Stimulated activated CD8-positive, alpha-beta memory T cell treated with anti-CD3 and anti-CD28 coated beads, Interleukin-7, amount 100 ng/mL, for 4 hours (primary cell): Measurements from ENCODE around the gene HTT.
"Not testable (repeated sequence)": the region's sequence is repeated elsewhere in the genome, so short reads cannot be mapped to it uniquely, and the experiment has no call there.

Experiments
- DNase-seq, 2 donors: peaks; one replicate each; pipeline ENCODE4 v3.0.0-alpha.2; 2020; ENCODE audit warnings: low read depth in 2 of 2

The HTT gene

DNA sequence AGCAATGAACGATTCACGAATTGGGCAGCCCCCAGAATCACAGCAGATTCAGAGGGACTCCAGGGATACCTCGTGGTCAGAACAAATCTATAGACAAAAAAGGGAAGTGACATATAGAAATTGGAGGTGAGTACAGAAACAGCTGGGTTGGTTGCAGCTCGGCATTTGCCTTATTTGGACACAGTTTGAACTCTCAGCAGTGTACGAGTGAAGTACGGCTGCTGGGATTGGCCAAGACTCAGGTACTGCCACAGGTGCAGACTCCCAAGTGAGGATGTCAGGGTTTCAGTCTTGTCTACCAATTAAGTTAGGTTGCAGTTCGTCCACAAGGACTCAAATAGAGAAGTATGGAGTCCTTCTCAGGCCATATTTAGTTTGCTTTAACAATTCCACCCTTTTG, 28.3 kb upstream of the HTT start:
- no peak for DNase-seq

DNA sequence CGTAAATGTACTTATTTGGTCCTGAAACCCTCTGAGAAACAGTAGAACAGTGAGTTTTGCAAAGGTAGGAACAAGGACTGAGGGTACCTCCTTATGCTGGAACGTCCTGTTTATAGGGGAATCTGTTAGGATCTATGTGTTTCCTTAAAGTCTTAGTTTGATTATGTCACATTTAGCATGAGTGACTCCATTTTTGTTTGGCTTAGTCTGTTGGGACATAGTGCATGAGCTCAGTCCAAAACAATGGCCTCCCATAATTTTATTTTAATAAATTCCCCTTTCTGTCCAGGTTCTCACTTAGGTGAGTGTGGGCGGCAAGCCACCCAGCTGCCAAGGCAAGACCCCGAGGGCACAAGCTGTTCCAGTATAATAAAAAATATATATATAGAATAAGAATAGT, 27.9 kb upstream of the HTT start:
- no peak for DNase-seq

DNA sequence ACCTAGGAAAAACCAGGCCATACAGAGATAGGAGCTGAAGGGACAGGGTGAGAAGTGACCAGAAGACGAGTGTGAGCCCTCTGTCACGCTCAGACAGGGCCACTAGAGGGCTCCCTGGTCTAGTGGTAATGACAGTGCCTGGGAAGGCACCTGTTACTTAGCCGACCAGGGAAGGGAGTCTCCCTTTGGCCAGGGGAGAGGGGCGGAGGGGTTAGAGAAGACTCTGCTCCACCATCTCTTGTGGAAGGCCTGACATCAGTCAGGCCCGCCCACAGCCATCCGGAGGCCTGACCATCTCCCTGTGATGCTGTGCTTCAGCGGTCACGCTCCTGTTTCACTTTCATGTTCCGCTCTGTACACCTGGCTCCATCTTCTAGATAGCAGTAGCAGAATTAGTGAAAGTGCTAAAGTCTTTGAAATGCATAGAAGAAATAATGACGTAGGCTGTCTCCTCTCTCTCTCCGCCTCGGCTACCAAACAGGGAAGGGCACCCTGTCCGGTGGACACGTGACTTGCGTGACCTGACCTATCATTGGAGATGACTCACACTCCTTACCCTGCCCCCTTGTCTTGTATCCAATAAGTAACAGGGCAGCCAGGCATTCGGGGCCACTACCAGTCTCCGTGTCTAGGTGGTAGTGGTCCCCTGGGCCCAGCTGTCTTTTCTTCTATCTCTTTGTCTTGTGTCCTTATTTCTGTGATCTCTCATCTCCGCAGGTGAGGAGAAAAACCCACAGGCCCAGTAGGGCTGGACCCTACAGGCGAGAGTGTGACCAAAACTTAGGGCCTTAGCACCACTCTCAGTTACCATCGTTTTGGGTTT, 26.8 kb upstream of the HTT start:
- DNase-seq: peak; percentile 54 to 56

DNA sequence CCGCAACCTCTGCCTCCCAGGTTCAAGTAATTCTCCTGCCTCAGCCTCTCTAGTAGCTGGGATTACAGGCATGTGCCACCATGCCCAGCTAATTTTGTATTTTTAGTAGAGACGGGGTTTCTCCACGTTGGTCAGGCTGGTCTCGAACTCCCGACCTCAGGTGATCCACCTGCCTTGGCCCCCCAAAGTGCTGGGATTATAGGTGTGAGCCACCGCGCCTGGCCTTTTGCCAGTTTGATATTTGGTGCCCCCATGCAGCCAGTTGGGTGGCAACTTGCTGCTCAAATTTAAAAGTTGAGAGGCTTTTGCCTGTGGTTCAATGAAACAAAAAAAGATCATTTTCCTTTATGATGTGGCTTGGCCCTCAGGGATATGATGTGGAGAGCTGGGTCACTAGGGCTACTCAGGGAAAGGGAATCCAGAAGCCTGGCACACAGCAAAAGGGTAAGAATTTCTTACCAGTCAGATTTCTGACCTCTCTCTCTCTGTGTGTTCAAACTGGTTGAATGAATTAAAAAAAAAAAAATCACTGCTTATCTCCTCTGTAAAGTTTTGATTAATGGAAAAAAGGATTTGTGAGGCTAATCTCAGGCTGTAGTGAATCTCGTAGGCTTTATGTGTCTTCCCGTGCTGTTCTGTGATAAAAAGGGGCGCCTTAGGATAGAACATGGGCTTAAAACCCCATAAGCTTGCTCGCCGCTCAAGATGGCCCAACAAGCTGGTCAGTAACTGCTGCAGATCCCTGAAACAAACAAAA, 23.2 kb upstream of the HTT start:
- DNase-seq: not testable (repeated sequence)

DNA sequence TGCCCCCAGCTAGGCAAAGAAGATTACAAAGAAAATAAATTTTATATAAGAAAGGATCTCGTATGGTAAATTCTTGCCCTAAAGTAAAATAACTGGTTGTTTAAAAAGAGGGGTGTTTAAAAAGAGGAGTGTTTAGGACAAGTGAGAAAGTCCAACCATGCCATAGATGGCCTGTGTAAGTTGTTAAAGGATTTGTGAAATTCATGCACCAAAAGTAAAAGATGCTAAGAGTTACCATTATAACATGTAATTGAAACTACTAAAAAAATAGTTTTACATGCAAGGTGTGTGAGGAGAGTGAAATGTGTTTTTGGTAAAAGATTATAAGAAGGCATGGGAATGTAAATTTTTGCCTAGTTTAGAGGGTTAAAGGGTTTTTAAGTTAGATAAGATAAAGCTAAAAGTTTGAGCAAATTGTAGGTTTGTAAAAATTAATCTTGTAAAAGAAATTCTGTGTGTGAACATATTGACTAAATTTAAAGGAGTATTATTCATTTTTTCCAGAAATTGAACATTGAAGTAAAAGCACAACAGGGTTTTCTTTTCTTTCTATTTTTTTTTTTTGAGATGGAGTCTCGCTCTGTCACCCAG, 20.2 kb upstream of the HTT start:
- no peak for DNase-seq

DNA sequence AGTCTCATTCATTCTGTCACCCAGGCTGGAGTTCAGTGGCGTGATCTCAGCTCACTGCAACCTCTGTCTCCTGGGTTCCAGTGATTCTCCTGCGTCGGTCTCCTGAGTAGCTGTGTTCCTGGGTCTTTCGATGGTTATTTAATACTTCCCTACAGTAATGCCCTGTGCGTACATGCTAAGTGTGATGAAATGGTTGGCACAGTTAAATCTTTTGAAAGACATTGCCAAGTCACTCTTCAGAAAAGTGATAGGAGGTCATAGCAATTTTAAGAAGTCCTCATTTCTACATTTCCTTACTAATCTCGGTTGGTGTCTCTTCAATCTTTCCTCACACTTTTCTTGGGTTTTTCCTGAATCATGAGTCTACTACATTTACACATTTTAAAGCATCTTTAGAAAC, 14.5 kb upstream of the HTT start:
- DNase-seq: no peak

DNA sequence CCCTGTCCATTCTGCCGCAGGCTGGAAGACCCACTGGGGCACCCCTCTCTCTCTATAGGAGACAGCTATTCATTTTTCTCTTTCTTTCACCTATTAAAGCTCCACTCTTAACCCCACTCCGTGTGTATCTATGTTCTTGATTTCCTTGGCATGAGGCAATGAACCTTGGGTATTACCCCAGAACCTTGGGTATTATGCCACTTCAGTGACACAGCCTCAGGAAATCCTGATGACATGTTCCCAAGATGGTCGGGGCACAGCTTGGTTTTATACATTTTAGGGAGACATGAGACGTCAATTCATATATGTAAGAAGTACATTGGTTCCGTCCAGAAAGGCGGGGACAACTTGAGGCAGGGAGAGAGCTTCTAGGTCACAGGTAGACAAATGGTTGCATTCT, 13.5 kb upstream of the HTT start:
- DNase-seq: no peak

DNA sequence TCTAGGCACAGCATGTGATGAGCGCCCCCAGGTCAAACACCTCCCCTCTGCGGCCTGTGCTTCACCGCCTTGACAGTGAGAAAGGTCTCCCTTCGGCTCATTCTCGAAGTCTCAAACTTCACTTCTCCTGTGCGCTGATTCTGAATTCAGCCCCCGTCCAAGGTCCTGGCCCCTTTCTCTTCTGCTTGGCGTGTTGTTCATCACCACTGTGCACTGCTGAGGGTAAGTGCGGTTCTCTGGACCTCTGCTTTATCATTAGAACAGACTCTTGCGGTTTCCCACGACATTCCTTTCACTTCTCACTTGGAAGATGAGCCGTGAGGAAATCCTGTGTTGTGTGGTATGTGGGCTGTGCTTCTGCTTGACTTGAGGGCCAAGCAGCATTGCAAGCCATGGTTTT, 12.0 kb upstream of the HTT start:
- no peak for DNase-seq

DNA sequence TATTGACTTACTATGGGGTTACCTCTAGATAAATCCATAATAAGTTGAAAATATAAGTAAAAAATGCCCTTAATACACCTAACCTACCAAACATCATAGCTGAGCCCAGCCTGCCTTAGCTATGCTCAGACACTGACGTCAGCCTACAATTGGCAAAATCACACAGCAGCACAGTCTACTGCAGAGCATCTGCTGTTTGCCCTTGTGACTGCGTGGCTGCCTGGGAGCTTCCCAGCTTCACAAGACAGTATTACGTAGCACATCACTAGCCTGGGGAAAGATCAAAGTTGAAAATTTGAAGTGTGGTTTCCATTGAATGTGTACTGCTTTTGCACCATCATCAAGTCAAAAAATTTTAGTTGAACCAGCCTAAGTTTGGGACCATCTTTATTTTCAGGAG, 8.9 kb upstream of the HTT start:
- DNase-seq: no peak

DNA sequence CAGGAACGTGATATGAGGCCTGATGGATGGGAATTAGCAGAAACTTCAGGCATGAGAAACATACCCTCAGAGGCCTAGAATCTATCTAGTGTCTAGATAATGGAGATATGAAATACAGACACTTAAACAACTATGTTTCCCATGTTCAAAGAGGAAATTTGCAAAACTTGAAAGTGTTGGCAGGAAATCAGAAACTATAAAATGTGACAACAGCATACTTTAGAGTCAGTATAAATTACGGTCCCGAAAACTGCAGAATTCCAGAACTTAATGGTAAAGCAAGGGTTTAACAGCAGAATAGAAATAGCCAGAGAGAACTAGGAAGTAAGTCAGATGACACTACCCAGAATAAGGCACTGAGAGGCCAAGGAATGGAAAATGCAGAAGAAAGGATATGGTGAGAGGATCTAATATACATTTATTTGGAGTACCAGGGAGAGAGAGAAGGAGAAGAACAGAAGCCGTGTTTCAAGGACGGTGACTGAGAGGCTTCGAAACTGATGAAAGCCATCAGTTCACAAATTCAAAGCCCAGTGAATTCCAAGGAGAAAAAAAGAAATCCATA, 7.6 kb upstream of the HTT start:
- DNase-seq: no peak

DNA sequence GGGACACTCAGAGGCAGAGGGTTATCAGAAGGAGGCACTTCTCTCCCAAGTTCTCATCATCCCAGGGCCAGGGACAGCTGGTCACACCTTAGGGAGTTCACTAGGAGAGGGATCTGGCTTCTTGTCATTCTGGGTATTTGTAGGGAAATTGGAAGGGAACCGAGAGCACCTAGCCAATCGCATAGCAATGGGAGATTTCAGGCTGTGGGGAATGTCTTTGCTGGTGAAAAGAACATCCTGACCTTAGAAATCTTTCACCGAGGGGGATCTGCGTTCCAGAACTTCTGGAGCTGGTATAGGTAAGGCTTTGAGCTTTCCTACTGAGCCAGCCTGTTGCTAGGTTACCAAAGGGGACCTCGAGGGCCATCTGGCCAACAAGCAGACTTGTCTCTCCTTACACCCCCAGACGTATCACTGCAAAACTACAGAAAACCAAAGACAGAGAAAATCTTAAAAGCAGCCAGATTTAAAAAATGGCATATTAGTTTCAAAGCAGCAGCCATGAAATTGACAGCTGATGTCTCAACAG, 6.9 kb upstream of the HTT start:
- no peak for DNase-seq

DNA sequence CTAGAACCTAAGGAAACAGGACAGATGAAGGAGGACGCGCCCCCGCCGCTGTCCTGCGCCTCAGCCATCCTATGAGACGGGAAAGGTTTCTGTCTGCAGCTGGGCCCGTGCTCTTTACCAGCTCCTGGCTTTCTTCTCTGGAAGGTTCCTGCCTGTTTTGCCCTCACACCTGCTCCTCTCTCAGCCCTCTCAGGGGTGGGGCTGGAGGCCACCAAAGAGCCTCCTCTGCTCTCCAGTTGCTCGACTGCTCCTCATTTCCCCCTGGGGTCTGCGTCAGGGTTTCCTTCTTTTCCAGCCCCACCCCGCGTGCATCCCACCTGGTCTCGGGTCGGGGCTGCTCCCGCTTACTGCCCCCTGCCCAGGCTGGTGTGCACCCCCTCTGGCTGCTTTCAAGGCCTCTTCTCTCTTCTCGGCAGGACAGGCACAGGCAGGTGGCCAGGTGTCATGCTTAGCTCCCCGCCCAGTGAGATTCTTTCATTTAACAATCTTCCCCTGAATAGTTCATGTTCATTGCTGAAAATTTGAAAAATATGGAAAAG, 4.8 kb upstream of the HTT start:
- no peak for DNase-seq

DNA sequence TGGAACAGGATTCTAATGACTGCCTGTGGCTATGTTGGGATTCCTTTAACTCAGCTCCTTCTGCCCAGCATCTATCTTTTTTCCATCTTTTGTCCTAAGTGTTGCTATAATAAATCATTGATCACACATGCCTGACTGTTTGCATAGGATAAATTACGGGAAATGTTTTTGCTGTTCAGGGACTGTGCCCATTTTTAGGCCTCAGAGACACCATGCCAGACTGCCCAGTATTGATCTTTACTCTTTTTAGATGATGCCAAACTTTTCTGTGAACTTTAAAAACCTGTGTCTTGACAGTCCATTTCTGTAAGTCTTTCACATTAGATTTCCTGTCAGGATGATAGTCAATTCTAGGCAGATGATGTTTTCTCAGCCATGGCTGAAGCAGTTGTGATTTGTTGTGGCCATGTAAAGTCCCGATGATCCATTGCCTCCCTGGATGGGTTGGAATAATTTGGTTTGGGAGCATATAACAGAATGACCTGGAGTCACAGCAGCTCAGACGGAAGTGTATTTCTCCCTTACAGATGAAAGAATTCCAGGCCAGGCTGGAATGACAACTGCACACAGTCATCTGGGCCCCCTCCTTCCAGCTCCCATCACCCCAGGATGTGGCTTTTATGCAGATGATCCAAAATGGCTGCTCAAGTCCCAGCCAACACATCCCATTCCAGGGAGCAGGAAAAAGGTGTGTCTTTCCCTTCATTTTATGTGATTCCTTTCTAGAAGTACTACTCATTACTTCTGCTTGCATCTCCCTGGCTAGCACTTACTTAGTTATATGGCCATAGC, 3.6 kb upstream of the HTT start:
- DNase-seq: no peak

DNA sequence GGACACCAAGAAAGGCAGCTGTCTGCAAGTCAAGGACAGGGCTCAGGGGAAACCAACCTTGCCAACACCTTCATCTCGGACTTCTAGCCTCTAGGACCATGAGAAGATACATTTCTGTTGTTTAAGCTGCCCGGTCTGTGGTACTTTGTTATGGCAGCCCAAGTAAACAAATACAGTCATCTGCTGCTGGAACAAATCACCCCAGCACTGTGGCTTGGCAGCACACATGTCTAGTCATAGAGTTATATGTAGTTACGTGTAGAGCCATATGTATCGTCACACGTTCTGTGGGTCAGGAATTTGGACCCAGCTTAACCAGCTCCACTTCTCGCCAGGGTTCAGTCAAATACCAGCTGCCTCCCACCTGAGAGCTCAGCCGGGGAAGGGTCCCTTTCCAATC, 2.7 kb upstream of the HTT start:
- DNase-seq: no peak

DNA sequence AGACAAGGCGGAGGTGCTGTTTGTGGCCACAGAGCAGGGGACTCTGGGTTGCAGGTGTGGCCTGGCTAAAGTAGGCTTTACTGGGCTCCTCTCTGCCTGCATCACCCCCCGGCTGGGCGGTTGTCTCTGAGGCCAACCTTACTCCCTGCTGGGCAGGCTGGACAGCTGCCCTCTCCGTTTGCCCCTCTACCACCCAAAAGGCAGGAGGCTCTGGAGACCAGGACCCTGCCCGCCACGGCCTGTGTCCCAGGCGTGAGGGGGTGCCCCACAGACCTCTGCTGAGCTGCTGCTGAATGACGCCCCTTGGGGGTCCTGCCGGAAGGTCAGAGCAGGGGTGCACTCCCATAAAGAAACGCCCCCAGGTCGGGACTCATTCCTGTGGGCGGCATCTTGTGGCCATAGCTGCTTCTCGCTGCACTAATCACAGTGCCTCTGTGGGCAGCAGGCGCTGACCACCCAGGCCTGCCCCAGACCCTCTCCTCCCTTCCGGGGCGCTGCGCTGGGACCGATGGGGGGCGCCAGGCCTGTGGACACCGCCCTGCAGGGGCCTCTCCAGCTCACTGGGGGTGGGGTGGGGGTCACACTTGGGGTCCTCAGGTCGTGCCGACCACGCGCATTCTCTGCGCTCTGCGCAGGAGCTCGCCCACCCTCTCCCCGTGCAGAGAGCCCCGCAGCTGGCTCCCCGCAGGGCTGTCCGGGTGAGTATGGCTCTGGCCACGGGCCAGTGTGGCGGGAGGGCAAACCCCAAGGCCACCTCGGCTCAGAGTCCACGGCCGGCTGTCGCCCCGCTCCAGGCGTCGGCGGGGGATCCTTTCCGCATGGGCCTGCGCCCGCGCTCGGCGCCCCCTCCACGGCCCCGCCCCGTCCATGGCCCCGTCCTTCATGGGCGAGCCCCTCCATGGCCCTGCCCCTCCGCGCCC, 1.1 kb upstream of the HTT start:
- DNase-seq: peak in 1 of 2 donors; percentile 6

DNA sequence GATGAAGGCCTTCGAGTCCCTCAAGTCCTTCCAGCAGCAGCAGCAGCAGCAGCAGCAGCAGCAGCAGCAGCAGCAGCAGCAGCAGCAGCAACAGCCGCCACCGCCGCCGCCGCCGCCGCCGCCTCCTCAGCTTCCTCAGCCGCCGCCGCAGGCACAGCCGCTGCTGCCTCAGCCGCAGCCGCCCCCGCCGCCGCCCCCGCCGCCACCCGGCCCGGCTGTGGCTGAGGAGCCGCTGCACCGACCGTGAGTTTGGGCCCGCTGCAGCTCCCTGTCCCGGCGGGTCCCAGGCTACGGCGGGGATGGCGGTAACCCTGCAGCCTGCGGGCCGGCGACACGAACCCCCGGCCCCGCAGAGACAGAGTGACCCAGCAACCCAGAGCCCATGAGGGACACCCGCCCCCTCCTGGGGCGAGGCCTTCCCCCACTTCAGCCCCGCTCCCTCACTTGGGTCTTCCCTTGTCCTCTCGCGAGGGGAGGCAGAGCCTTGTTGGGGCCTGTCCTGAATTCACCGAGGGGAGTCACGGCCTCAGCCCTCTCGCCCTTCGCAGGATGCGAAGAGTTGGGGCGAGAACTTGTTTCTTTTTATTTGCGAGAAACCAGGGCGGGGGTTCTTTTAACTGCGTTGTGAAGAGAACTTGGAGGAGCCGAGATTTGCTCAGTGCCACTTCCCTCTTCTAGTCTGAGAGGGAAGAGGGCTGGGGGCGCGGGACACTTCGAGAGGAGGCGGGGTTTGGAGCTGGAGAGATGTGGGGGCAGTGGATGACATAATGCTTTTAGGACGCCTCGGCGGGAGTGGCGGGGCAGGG, 568 bp downstream of the HTT start:
- peak; percentile 7 to 43 for DNase-seq

DNA sequence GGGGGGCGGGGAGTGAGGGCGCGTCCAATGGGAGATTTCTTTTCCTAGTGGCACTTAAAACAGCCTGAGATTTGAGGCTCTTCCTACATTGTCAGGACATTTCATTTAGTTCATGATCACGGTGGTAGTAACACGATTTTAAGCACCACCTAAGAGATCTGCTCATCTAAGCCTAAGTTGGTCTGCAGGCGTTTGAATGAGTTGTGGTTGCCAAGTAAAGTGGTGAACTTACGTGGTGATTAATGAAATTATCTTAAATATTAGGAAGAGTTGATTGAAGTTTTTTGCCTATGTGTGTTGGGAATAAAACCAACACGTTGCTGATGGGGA, 1.1 kb downstream of the HTT start:
- DNase-seq: no peak

DNA sequence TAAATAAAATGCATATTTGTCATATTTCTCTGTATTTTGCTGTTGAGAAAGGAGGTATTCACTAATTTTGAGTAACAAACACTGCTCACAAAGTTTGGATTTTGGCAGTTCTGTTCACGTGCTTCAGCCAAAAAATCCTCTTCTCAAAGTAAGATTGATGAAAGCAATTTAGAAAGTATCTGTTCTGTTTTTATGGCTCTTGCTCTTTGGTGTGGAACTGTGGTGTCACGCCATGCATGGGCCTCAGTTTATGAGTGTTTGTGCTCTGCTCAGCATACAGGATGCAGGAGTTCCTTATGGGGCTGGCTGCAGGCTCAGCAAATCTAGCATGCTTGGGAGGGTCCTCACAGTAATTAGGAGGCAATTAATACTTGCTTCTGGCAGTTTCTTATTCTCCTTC, 3.3 kb downstream of the HTT start:
- DNase-seq: no peak

DNA sequence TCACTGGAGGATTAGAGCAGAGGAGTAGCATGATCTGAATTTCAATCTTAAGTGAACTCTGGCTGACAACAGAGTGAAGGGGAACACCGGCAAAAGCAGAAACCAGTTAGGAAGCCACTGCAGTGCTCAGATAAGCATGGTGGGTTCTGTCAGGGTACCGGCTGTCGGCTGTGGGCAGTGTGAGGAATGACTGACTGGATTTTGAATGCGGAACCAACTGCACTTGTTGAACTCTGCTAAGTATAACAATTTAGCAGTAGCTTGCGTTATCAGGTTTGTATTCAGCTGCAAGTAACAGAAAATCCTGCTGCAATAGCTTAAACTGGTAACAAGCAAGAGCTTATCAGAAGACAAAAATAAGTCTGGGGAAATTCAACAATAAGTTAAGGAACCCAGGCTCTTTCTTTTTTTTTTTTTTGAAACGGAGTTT, 5.2 kb downstream of the HTT start:
- no peak for DNase-seq
